RKO (cell line): ENCODE data around the gene C6orf136.
A peak's percentile ranks its signal among the peaks of the same experiment; 100 is the strongest.

Experiments used
- DNase-seq: peaks from one replicate; pipeline ENCODE4 v3.0.0-alpha.2; 2016; ENCODE audit warnings: low spot score

Gene C6orf136

DNA sequence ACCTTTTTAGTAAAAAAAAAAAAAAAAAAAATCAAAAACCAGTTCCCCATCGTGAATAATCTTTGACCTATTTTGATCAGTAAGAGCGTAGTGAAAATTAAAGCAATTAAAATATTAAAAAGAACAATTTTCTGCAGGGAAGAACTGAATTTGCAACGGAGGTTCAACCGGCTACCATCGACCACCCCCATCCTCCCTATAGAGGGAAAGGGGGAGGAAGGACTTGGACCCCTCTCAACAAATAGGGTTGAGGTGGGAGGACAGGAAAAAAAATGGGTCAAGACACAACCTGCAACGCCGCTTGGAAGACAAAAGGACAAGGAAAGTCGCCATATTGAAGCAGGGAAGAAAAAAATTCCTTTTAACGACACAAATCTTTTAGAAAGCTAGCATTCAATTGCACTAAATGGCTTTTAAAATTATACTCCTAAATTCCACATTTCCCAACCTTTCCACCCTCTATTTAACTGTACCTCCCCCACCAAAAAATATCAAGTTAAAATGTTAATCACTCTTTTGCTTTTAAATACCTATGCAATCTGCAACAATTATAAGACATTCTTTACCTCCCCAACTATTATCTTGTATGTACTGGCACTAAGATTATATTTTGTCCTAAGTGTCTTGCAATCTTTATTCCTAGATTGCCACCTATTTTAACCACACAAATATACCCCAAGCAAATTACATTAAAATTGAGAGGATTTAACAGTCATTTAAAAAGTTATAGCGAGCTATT lies 31.5 kb upstream of the C6orf136 start:
- peak; percentile 86 for DNase-seq

DNA sequence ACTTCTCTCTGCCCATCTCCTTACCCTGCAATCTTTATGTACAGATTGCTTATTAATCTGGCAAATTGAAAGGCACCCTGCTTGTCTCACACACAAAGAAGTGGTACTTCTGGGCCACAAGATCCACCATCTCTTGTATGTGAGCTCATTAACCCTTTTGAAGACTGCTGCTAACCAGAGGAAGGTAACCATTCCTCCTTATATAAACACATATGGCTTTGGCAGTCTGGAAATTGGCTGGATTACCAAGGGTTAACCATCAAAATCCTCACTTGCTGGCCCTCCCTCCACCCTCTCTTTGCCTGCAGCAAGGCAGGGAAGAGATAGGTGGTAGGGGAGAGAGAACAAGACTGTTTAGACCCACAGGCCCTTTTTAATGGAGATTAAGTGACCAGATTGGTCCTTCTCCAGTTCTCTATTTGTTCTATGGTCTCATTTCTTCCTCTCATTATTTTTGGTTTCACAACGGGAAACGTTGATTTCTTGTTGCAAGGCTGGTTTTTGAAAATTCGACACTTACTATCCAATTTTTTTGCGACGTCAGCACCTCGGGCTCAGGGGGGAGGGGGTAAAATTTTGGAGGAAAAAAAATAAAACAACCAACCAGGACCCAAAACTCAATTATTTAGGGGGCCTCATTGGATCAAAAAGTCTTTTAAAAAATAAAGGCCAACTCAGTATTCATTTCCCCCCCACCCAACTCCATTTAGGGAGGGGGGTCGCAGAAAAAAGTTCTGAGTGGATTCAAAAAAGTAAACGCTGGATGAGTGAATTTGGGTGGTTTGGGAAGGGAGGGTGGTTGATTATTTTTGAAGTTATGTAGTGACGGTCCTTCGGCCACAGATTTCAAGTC lies 30.7 kb upstream of the C6orf136 start:
- DNase-seq, result peak; percentile 78

DNA sequence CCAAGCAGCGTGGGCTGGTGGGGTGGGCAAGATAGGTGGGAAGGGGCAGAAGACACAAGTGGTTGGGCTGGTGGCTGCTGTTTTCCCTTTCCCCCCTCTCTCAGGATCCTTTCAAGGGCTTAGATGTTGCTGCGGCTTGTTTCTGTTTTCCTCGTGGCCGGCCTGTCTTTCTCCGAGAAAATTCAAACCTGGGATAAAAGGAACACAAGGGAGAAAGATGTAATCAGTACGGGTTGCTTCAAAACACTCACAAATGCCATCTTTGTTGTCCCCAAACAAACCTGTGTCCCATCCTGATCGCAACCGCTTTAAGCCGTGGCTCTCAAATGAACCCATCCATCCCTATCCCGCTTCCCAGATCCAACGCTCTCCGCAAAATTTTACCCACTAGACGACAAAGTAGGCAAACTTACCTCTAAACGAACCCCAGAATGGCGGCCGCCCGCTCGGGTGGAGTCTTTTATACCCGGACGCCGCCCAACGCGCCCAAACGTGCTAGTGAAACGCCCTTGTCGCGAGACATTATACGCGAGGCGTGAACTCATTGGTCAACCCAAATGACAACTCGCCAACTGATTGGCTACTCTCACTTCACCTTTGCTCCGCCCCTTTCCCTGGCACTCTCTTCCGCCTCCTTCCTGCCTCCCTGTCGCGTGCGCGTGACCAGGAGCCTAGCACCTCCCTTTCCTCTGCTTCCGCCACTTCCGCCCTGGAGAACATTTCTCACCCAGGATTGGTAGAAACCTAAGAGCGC lies 29.9 kb upstream of the C6orf136 start, which contains the start of gene PPP1R10:
Gene PPP1R10, minus strand, starts transcription at position 433 of the 754 bp plus-strand sequence. CDS start 7,299 bp downstream, outside the sequence.
- DNase-seq, result peak; percentile 100

DNA sequence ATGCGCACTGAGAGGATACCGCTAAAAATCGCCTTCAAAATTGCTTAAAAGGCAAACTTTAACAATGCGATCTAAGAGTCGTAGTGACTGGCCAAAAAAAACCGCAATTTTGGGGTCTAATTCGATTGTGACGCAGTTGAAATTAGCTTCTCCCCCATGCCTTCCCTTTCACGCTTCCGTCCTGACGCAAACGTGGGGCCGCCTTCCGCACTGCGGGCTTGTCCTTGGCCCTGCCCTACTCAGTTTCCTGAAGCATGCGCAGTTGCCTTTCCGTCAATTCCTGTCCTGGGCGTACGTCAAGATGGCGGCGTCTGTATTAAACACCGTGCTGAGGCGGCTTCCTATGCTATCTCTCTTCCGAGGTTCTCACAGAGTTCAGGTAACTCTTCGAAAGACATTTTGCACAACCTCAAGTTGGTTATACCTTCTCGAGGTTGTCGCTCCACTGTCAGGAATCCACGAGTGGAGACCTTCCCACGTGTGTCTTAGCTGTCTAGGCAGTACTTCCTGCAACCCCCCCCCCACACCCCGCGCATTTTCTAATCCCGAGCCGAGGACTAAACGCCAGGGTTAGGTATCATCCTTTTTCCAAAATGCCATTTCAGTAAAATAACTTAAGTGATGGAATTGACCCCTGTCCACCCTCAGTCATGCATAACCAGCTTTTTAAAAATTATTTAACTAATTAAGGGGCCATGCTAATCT lies 29.2 kb upstream of the C6orf136 start, which contains the start of gene MRPS18B:
Gene MRPS18B, plus strand, starts transcription at position 276 of the 705 bp plus-strand sequence. Its CDS starts 26 bp downstream, at position 302.
- peak; percentile 97 for DNase-seq

DNA sequence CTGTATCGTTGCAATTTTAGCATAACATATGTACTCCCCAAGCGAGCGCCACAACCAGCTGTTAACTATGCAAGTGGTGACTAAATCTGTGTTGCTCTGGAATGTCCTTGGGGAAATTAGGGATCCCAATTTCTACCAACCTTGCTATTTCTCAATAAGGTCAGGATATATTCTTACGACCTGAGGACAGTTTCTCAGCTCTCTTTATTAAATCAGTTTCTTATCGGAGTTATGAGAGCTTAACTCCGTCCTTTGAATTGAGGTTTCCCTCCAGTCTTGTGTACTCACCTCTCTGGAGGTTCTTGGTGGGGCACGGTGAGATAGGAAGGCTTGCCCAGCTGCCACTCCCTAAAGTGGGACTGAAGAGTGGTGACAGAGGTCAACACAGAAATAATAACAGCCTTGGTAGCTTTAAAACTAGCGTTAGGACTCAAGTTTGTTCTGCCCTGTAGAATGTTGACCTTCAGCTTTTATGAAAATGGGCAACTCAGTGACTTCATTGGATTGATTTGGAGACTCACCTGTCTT lies 28.6 kb upstream of the C6orf136 start:
- peak; percentile 58 for DNase-seq

DNA sequence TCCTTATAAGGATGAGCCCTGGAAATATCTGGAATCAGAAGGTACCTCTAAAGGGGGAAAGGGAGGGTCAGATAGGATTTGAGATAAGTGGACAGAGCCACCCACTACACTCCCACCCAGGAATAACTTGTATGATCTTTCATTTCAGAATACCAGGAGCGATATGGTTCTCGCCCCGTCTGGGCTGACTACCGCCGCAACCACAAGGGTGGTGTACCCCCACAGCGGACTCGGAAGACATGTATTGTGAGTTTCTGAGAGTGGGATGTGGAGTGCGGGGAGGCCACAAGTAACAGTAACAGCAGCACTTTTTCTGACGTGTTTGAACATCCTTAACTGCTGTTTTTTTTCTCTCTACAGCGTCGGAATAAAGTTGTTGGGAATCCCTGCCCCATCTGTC lies 27.4 kb upstream of the C6orf136 start:
- DNase-seq, result no peak

DNA sequence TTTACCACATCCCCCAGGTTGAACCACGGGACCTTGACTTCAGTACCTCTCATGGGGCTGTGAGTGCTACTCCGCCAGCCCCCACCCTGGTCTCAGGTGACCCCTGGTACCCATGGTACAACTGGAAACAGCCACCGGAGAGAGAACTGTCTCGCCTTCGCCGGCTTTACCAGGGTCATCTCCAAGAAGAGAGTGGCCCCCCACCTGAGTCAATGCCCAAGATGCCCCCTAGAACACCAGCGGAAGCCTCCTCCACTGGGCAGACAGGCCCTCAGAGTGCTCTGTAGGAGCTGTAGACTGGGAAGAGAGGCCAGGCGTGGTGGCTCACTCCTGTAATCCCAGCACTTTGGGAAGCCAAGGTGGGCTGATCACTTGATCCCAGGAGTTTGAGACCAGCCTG lies 21.4 kb upstream of the C6orf136 start:
- no peak for DNase-seq

DNA sequence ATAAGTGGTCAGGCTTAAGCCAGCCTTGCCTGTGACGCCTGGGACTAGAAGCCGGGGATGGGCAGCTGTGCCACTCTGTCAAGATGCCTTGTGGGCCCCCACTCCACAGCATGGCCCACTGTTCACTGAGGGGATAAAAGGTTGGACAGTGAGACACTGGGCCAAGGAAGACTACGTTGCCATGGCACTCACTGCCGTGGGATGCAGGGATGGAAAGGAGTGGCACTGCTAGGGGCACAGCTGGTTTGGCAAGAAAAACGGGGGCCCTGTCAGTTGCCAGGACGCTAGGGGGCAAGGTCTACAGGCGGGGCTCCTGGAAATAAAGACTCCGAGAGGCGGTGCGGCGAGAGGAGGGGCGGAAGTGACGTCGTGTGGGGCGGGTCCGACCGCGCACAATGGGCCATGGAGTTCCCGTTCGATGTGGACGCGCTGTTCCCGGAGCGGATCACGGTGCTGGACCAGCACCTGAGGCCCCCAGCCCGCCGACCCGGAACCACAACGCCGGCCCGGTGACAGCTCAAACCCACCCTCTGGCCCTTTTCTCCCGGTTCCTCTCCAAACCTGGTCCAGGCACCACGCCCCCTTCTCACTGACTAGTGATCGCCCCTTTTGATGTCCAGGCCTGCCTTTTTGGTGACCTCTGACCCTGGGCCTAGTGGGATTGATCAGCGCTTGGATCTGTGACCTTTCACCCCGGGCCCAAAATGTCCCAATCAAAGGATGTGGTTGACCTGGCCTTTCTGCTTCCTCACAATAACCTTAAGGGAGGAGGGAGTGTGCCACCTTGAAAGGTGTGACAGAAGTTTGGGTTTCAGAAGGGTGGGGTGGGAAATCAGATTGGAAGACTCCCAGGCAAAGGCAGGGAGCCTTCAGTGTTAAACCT lies 20.2 kb upstream of the C6orf136 start, which contains the start of gene ATAT1:
Gene ATAT1, plus strand, starts transcription at position 391 of the 883 bp plus-strand sequence.
- DNase-seq, result peak; percentile 66

DNA sequence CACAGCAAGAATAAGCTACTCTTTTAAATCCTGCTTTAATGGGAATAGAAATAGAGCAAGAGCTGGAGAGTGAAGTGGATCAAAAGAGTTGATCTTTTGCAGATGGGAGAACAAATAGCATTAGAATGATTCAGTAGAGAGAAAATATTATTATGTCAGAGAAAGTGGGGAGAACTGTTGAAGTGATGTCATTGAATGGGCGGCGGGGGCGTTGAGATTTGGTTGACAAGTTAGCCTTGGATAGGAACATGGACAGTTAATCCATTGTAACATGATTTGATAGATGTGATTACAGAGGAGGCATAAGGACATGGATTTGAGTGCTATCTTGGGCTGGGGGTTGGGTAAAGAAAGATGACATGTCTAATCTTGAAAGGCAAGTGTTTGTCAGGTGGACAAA lies 11.1 kb upstream of the C6orf136 start:
- DNase-seq, result no peak

DNA sequence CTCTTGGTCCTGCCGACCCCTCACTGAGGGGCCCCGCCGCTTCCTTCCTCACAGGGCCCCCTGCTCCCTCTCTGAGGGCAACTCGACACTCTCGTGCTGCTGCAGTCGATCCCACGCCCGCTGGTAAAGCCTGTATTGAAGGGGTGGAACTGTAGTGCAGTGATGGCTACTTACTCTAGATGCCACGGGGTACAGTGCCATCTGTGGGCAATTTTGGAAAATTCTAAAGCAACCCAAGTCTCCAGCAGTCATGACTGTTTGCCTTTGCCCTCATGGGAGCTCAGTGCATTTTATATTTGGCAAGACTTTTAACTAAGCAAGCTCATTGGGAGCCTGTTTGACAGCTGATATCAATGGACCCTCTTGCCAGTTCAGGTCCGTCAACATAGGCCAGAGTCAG lies 6.5 kb upstream of the C6orf136 start:
- DNase-seq, result no peak

DNA sequence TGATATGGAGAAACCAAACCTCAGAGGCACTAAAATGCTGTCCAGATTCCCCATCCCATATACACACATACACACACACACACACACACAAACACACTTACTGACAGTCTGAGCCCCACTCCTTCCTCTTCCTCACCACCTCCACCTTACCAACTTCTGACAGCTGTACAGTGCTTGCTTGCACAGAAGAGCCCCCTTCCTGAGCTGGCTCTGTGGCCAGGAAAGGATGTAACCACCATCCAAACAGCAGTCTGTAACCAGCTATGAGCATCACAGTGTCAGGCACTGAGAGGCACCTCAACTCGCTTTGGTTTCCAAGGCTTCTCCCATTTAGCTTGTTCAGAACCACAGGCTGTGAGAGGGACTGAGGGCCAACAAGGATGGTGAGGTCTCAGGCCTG lies 5.9 kb upstream of the C6orf136 start:
- no peak for DNase-seq

DNA sequence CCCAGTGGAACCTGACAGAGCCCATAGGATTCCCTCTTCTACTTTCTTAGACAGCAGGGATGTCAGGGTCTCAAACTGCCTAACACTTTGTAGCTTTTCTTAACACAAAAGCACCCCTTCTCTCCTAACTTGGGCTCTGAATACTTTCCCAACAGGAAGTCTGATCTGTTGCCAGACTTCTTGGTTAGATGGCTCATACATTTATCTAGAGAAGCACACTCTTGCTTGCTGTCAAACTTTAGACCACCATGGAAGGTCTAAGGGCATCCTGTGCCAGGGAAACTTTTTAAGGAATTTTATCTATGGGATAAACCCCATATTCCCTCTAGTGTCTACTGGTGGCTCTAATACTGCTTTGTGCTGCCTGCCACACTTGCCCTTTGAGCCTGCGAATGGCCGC lies 3.3 kb upstream of the C6orf136 start:
- no peak for DNase-seq

DNA sequence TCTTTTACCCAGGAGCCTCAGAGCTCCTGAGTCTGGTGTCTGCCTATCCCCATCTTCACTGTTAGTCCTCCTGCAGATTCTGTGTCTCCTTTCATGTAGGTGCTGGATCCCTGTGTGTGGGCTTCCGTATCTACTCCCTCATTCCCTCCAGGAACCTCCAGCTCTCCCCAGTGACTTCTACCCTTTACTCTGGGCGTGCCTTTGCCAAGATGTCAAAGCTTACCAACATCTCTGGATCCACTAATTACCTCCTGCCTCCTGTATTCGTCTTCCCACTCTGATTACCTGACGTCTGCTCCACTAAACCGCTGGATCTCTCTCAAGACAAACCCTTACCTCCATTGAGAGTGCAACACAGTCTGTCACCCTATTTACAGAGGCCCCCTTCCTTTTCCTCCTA lies 2.2 kb upstream of the C6orf136 start:
- DNase-seq, result no peak

DNA sequence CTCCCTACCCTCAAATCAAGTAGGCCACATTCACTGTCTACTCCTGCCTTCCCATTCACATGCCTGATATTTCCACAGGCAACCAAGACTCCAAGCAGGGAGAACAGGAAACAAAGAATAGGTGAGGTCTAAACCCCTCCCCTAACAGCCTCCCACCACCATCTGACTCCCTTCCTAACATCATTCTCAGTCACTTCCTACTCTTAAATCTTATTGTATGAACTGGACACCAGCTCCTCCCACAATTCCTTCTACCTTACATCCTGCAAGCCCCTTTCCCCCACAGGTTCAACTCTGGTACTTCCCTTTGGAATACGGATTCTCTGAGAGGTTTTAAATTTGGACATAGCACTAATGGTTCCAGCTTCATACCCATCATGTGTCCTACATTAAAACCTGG lies 944 bp upstream of the C6orf136 start:
- DNase-seq, result no peak

DNA sequence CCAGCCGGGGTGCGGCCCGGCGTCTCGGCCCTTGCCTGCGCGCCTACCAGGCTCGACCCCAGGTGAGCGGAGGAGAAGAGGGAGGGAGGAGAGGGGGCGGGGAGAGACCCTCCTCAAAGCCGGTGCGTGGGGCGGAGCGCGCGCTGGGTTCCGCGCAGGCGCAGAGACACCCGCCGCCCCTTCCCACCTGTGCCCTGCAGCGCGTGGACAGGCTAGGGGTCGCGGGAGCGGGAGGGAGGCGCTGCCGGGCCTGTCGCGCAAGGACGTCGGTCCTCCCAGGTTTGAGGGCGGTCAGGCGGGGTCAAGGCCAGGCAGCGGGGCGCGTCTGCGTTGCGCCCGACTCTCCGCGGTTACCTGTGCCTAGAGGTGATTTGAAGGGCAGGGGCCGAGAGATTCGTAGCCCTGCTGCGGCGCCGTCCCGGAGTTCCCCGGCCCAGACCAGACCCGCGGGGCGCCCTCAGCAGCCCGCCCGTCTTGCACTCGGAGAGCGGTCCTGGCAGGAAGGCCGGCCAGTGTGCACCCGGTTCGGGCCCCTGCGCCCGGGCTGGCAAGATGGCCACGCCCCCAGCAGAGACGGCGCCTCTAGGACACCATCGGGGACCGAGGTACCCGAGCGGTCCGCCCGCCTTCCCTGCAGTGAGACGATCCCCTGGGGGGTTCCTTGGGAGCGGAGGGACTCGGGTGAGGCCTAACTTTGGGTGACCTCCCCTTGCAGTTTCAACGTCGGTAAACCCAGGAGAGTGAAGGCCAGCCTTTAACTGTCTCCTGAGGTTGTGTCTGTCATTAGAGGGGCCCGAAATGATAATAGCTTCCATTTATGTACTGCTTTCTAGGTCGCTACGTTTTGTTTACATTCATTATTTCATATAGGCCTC lies 546 bp downstream of the C6orf136 start:
- peak; percentile 84 for DNase-seq

DNA sequence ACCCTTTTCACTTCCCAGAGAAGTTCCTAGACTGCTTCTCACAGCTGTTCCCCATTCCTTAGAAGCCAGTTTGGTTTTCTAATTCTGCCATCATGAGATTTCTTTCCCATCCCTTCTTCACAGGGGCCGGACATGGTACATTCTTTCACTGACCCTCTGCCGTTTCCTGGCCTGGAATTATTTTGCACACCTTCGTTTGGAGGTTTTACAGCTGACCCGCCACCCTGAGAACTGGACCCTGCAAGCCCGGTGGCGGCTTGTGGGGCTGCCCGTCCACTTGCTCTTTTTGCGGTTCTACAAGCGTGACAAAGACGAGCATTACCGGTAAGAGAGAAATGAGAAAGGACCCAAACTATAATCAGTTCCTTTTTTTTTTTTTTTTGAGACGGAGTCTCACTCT lies 4.2 kb downstream of the C6orf136 start:
- DNase-seq, result no peak

DNA sequence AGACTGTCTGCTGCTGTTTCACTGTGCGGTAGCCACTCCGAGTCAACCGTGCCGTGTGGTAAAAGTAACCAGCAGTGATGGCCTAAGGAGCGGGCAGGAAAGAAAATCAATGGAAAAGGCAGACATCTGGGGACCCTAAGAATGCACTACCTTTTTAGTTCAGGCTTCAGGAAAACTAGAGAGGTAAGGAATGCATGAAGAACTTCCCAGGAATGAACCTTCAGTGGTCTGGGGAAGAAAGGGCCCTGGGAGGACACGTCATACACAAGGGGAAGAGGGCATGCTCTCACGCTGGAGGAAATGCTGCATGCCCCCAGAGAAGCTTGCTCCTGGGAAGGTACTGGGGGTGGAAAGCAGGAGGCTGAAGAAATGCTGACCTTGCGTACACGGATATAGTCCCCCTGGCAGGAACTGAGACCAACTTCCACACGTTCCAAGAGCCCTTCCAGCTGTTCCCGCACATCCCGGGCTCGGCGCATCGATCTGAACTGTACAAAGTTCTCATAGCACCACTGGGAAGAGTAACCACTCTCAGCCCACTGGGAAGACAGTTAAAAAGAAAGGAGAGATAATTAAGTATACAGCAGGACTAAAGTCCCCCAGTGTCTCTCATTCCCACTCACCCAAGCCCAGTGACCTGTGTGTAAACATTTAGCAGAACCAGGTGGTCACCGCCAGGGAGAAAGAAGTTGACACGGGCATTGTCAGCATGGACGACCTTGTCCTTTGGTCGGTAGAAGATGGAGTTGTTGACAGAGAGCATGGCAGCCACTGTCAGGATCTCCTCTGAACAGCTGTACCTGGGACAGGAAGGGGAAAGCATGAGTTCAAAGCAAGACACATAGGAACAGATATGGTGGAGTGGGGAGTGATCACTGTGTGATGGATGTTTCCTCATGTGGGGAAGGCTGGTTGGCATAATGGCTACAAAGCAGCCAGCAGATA lies 8.1 kb downstream of the C6orf136 start:
- DNase-seq, result no peak

DNA sequence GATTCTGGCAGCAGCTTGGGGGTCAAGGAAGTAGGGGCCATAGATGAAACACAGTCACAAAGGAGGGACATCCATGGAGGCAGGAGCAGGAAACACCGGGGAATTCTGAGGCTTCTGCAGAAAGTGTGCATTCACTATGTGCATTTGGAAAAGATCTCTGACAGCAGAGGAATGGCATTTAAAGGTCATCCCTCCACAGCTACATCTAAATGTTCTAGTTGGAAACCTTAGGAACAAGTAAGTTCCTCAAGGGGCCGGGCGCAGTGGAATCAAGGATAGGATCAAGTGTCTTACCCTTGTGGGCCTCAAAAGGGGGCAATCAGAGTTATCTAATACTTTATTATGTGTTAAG lies 8.8 kb downstream of the C6orf136 start:
- no peak for DNase-seq
